IMR-90 (cell line): Measurements from ENCODE around the gene GOLGA3. TPM values are rescaled to one million over a fixed set of nuclear protein-coding genes. Genes with fewer than 3 reads are reported as not detected.
A peak's percentile ranks its signal among the peaks of the same experiment; 100 is the strongest.

Source experiments
- ATAC-seq: fragments of 200-7000 bp; cut with Tn5 transposase; 2 replicates; pipeline ENCODE4 v1.9.1; 2020; ENCODE audit warnings: low read depth, mild to moderate bottlenecking, moderate library complexity
- BruUV-seq: library from RNA; stranded (reverse); fragments of 400-500 nt; replicated peaks from 2 replicates; lab custom pipeline; 2021; lab: Mats Ljungman, UMichigan
- CTCF ChIA-PET: fragments of 300-600 bp; formaldehyde crosslinking; extraction: SDS; loops from one replicate; lab custom pipeline; 2021; ENCODE audit warnings: antibody characterized with exemption; lab: Yijun Ruan, JAX
- POLR2A ChIA-PET: fragments of 300-600 bp; sonication (Branson Sonifier 250); formaldehyde crosslinking; loops from one replicate; lab custom pipeline; 2022; ENCODE audit warnings: antibody characterized with exemption; ENCODE audit not compliant: unreplicated experiment; lab: Charles Lee
- DNase-seq: peaks from one replicate; pipeline ENCODE4 v3.0.0; 2013
- H2AFZ ChIP-seq: replicated peaks from 2 replicates; pipeline ENCODE3; 2013; ENCODE audit warnings: low read length, mild to moderate bottlenecking; ENCODE audit not compliant: poor library complexity
- H2AK5ac ChIP-seq: 2 replicates; pipeline ENCODE4 v1.6.1; 2013; ENCODE audit warnings: low read depth, low read length, inconsistent platforms
- H2AK9ac ChIP-seq: replicated peaks from 2 replicates; pipeline ENCODE3; 2013; ENCODE audit warnings: mild to moderate bottlenecking, low read depth, low read length, moderate library complexity; ENCODE audit not compliant: poor library complexity
- H2BK120ac ChIP-seq: 2 replicates; pipeline ENCODE4 v1.6.1; 2013; ENCODE audit warnings: low read depth, low read length, inconsistent platforms
- H2BK15ac ChIP-seq: 3 replicates; pipeline ENCODE4 v1.6.1; 2013; ENCODE audit warnings: low read depth, low read length, inconsistent platforms
- H2BK20ac ChIP-seq: 2 replicates; pipeline ENCODE4 v1.6.1; 2013; ENCODE audit warnings: low read depth, mild to moderate bottlenecking, inconsistent platforms, low read length, moderate library complexity
- H2BK5ac ChIP-seq: 2 replicates; pipeline ENCODE4 v1.6.1; 2013; ENCODE audit warnings: mild to moderate bottlenecking, low read depth, low read length, inconsistent platforms; ENCODE audit not compliant: poor library complexity, severe bottlenecking
- H3K14ac ChIP-seq: replicated peaks from 2 replicates; pipeline ENCODE4 v1.6.1; 2013; ENCODE audit warnings: low read depth, low read length, inconsistent platforms
- H3K18ac ChIP-seq: 2 replicates; pipeline ENCODE4 v1.6.1; 2013; ENCODE audit warnings: low read depth, low read length, control low read depth
- H3K23ac ChIP-seq: 2 replicates; pipeline ENCODE4 v1.6.1; 2013; ENCODE audit warnings: low read depth, low read length, inconsistent platforms
- H3K27ac ChIP-seq: 2 replicates; pipeline ENCODE4 v1.5.1; 2013; ENCODE audit warnings: mild to moderate bottlenecking, control low read depth, low read length; ENCODE audit not compliant: insufficient read depth
- H3K27me3 ChIP-seq: 2 replicates; pipeline ENCODE4 v1.6.1; 2013; ENCODE audit warnings: low read length; ENCODE audit not compliant: control insufficient read depth, insufficient read depth
- H3K36me3 ChIP-seq: 2 replicates; pipeline ENCODE4 v1.6.1; 2013; ENCODE audit warnings: low read length, mixed read lengths; ENCODE audit not compliant: control insufficient read depth, insufficient read depth
- H3K4ac ChIP-seq: 2 replicates; pipeline ENCODE4 v1.6.1; 2013; ENCODE audit warnings: low read depth, low read length, inconsistent platforms
- H3K4me1 ChIP-seq: 2 replicates; pipeline ENCODE4 v1.6.1; 2013; ENCODE audit warnings: low read length, mixed read lengths; ENCODE audit not compliant: control insufficient read depth, insufficient read depth
- H3K4me2 ChIP-seq: 2 replicates; pipeline ENCODE4 v1.6.1; 2013; ENCODE audit warnings: low read depth, mild to moderate bottlenecking, control low read depth, low read length, moderate library complexity
- H3K4me3 ChIP-seq: 2 replicates; pipeline ENCODE4 v1.5.1; 2013; ENCODE audit warnings: low read depth, mild to moderate bottlenecking, control low read depth, low read length, moderate library complexity; ENCODE audit not compliant: insufficient read depth
- H3K56ac ChIP-seq: 2 replicates; pipeline ENCODE4 v1.6.1; 2013; ENCODE audit warnings: low read length, inconsistent platforms; ENCODE audit not compliant: insufficient read depth; ENCODE audit errors: extremely low read depth
- H3K79me1 ChIP-seq, 2 experiments: 2 replicates each; pipeline ENCODE4 v1.6.1; 2013; ENCODE audit warnings: low read length in 2 of 2, inconsistent platforms in 1 of 2, low read depth in 1 of 2
- H3K9ac ChIP-seq: 2 replicates; pipeline ENCODE4 v1.6.1; 2013; ENCODE audit warnings: low read depth, low read length, control low read depth
- H3K9me1 ChIP-seq: 2 replicates; pipeline ENCODE4 v1.6.1; 2013; ENCODE audit warnings: low read length, inconsistent platforms; ENCODE audit not compliant: insufficient read depth
- H3K9me3 ChIP-seq: 2 replicates; pipeline ENCODE4 v1.6.1; 2013; ENCODE audit warnings: low read length; ENCODE audit not compliant: control insufficient read depth, insufficient read depth
- H4K20me1 ChIP-seq: 2 replicates; pipeline ENCODE4 v1.6.1; 2013; ENCODE audit warnings: low read length, inconsistent platforms; ENCODE audit not compliant: insufficient read depth
- H4K5ac ChIP-seq: 2 replicates; pipeline ENCODE4 v1.6.1; 2013; ENCODE audit warnings: mild to moderate bottlenecking, low read depth, low read length, control low read depth
- H4K8ac ChIP-seq, 2 experiments: 2 replicates each; pipeline ENCODE4 v1.6.1; 2013; ENCODE audit warnings: low read depth in 2 of 2, low read length in 2 of 2, control low read depth in 1 of 2, inconsistent platforms in 1 of 2
- H4K91ac ChIP-seq: 2 replicates; pipeline ENCODE4 v1.6.1; 2013; ENCODE audit warnings: low read depth, low read length, inconsistent platforms; ENCODE audit not compliant: insufficient read depth
- CEBPB ChIP-seq: IDR thresholded peaks from 2 replicates; pipeline ENCODE4 v1.6.1; 2012; ENCODE audit warnings: low read depth, low read length, improper control_type of control experiment
- FOS ChIP-seq: fragments of 150-350 bp; IDR thresholded peaks from 2 replicates; pipeline ENCODE4 v1.6.1; 2016; ENCODE audit warnings: low read depth, low read length
- MAZ ChIP-seq: IDR thresholded peaks from 2 replicates; pipeline ENCODE4 v1.6.1; 2012; ENCODE audit warnings: low read depth, mild to moderate bottlenecking, low read length, improper control_type of control experiment, moderate library complexity, borderline replicate concordance
- MXI1 ChIP-seq: IDR thresholded peaks from 2 replicates; pipeline ENCODE4 v1.6.1; 2012; ENCODE audit warnings: low read depth, mild to moderate bottlenecking, low read length, moderate library complexity, borderline replicate concordance
- POLR2A ChIP-seq: IDR thresholded peaks from 2 replicates; pipeline ENCODE4 v1.6.1; 2012; ENCODE audit warnings: mild to moderate bottlenecking, low read depth, low read length
- RAD21 ChIP-seq: IDR thresholded peaks from 2 replicates; pipeline ENCODE4 v1.6.1; 2012; ENCODE audit warnings: low read length, improper control_type of control experiment
- RCOR1 ChIP-seq: IDR thresholded peaks from 2 replicates; pipeline ENCODE4 v1.6.1; 2012; ENCODE audit warnings: mild to moderate bottlenecking, low read length, improper control_type of control experiment; ENCODE audit not compliant: insufficient replicate concordance
- RFX5 ChIP-seq: IDR thresholded peaks from 2 replicates; pipeline ENCODE4 v1.8.0; 2012; ENCODE audit warnings: low read depth, mild to moderate bottlenecking, low read length, moderate library complexity
- WGBS, 2 experiments: methylation state at CpG; one replicate each; pipeline versions ENCODE4 v1.1.5 to v1.1.7; 2013; ENCODE audit warnings: missing lambda C conversion rate in 2 of 2; ENCODE audit not compliant: insufficient read length in 1 of 2; ENCODE audit errors: extremely low coverage in 2 of 2; 5-methylcytosine and 5-hydroxymethylcytosine counted together
- dilution Hi-C: fragments of 300-500 bp; cut with HindIII; formaldehyde crosslinking; loops from one replicate; pipeline ENCODE4 v1.14.3; 2018; ENCODE audit warnings: low sequenced_read_pairs; ENCODE audit not compliant: unreplicated experiment
- in situ Hi-C: fragments of 300-500 bp; cut with MboI; formaldehyde crosslinking; loops from 3 replicates; pipeline ENCODE4 v1.14.3; 2019; ENCODE audit warnings: low sequenced_read_pairs, inconsistent platforms, mixed read lengths
- intact Hi-C: fragments of 100-400 bp; cut with micrococcal nuclease; formaldehyde crosslinking; loops from 2 replicates; pipeline ENCODE4 v1.10.0; 2022
- polyA plus RNA-seq, 3 experiments: library from polyadenylated mRNA; depleted of rRNA; stranded (reverse); fragments of >200 nt; gene quantifications; 2 replicates each; pipeline ENCODE4 v1.2.3, GENCODE V29; 2012; ENCODE audit warnings: low replicate concordance in 1 of 3
- total RNA-seq: library from RNA; depleted of rRNA; stranded (reverse); fragments of >200 nt; gene quantifications from 2 replicates; pipeline ENCODE4 v1.2.3, GENCODE V29; 2012
- TF ChIP-seq, protein P1 (sequence below): fragments of 150-350 bp; IDR thresholded peaks from 2 replicates; pipeline ENCODE4 v1.6.1; 2016; ENCODE audit warnings: low read depth, mild to moderate bottlenecking, low read length, moderate library complexity, borderline replicate concordance
- TF ChIP-seq, protein P2 (sequence below): conservative IDR thresholded peaks from 2 replicates; pipeline ENCODE4 v1.5.1; 2012; ENCODE audit warnings: mild to moderate bottlenecking, low read depth, low read length, improper control_type of control experiment

GOLGA3 gene
- total and polyA plus RNA-seq, 2 of the 4 experiments (the other 2 are of a cell fraction), result 39.6 to 99.8 TPM

DNA sequence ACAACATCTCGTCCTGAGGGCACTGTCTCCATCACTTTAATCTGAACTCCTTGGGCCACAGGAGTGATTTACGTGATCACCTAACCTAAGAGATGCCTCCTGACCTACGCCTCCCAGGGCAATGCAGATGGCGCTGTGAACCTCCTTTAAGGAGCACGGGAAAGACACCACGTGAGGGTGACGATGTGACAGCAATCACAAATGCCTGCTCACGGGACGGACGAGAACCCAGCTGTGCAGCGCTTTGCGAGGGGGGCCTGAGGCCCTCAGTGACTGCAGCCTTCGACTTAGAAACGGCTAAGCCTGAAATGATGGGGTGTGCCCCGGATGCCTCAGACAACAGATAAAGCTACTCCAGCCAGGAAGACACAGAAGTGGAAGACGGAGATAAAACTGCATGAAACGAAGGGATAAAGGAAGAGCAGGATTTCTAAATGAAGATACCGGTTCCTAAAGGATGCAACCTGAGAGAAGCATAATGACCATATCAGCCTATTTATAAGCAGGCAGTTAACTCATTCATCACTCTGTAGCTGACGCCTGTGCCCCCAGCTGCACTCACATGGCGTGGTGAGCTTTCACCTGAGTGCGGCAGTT, 13.9 kb upstream of the GOLGA3 start:
- in situ Hi-C loops, result no loop called here
- Histone ChIP-seq H2AK5ac (no peak overlapping the region), H3K9ac (no peak overlapping the region), H2BK120ac (no peak overlapping the region), H3K4me2 (no peak overlapping the region), H3K27ac (no peak overlapping the region), H3K14ac (no peak overlapping the region), H3K56ac (no peak overlapping the region), H4K91ac (no peak overlapping the region), H3K36me3 (peaks cover 54% of the 10 kb centered on the region), H2BK20ac (no peak overlapping the region), H3K4ac (no peak overlapping the region), H3K18ac (no peak overlapping the region), H3K9me1 (no peaks in the 10 kb centered on the region; the same call in 1 of the 2 replicates), H4K8ac (no peak overlapping the region), H3K9me3 (no peaks in the 10 kb centered on the region), H3K23ac (no peak overlapping the region), H3K79me1 (no peaks in the 10 kb centered on the region), H3K4me3 (no peak overlapping the region), H4K20me1 (no peaks in the 10 kb centered on the region; the same call in 1 of the 2 replicates), H2BK15ac (no peak overlapping the region), H2AFZ (peak overlapping the region; percentile 58), H4K5ac (no peak overlapping the region), H3K4me1 (no peaks in the 10 kb centered on the region), H3K27me3 (no peaks in the 10 kb centered on the region), H2AK9ac (peak overlapping the region; percentile 35), H2BK5ac (no peak overlapping the region)
- no peak for TF ChIP-seq POLR2A
- no peak for TF ChIP-seq RAD21
- no peak for TF ChIP-seq MXI1
- TF ChIP-seq CEBPB, result no peak
- TF ChIP-seq FOS, result no peak
- no peak for TF ChIP-seq RFX5
- TF ChIP-seq MAZ, result no peak
- TF ChIP-seq, protein P1, sequence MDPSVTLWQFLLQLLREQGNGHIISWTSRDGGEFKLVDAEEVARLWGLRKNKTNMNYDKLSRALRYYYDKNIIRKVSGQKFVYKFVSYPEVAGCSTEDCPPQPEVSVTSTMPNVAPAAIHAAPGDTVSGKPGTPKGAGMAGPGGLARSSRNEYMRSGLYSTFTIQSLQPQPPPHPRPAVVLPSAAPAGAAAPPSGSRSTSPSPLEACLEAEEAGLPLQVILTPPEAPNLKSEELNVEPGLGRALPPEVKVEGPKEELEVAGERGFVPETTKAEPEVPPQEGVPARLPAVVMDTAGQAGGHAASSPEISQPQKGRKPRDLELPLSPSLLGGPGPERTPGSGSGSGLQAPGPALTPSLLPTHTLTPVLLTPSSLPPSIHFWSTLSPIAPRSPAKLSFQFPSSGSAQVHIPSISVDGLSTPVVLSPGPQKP, result no peak
- TF ChIP-seq RCOR1, result no peak
- TF ChIP-seq, protein P2, sequence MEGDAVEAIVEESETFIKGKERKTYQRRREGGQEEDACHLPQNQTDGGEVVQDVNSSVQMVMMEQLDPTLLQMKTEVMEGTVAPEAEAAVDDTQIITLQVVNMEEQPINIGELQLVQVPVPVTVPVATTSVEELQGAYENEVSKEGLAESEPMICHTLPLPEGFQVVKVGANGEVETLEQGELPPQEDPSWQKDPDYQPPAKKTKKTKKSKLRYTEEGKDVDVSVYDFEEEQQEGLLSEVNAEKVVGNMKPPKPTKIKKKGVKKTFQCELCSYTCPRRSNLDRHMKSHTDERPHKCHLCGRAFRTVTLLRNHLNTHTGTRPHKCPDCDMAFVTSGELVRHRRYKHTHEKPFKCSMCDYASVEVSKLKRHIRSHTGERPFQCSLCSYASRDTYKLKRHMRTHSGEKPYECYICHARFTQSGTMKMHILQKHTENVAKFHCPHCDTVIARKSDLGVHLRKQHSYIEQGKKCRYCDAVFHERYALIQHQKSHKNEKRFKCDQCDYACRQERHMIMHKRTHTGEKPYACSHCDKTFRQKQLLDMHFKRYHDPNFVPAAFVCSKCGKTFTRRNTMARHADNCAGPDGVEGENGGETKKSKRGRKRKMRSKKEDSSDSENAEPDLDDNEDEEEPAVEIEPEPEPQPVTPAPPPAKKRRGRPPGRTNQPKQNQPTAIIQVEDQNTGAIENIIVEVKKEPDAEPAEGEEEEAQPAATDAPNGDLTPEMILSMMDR, result no peak
- ChIA-PET CTCF (no interaction called here), POLR2A (no interaction called here)
- intact Hi-C loops, result no loop called here
- no TSS peak for BruUV-seq
- 67% methylated on average over 8 of the region's 21 CpGs; no CpG with 5 or more reads in 1 of the 2 experiments for WGBS, 2 experiments
- dilution Hi-C loops, result no loop called here
- DNase-seq (no peak), ATAC-seq (no peak)
